ENCODE data around the gene CALR3. TPM values are rescaled to one million over a fixed set of nuclear protein-coding genes. Genes with fewer than 3 reads are reported as not detected.

The CALR3 gene
- total and polyA plus RNA-seq, 2 of the 13 experiments (the other 11 are each of a cell fraction or from before 2014, with no cell fraction given): not detected

DNA sequence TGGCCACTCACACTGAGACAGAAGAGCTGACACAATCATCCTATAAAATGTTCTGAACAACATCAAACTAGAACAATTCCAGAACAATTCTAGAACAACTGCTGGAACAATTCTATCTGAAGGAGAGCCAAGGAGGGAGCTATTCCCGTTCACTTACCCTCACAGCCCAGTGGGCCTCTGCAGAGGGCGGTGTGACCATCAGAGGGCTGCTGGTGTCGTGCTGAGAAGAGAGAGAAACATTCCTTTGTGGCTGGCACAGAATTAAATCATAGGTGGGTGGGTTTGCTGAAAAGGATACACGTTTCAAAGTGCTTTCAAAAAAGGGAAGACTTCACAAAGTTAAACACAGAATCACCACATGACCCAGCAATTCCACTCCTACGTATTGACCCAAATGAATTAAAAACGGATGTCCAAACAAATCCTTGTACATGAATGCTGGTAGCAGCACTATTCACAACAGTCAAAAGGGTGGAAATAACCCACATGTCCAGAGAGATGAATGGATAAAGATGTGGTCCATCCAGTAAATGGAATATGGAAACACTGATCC is 59.1 kb downstream of the CALR3 start (continued):
- TF ChIP-seq, protein P1, sequence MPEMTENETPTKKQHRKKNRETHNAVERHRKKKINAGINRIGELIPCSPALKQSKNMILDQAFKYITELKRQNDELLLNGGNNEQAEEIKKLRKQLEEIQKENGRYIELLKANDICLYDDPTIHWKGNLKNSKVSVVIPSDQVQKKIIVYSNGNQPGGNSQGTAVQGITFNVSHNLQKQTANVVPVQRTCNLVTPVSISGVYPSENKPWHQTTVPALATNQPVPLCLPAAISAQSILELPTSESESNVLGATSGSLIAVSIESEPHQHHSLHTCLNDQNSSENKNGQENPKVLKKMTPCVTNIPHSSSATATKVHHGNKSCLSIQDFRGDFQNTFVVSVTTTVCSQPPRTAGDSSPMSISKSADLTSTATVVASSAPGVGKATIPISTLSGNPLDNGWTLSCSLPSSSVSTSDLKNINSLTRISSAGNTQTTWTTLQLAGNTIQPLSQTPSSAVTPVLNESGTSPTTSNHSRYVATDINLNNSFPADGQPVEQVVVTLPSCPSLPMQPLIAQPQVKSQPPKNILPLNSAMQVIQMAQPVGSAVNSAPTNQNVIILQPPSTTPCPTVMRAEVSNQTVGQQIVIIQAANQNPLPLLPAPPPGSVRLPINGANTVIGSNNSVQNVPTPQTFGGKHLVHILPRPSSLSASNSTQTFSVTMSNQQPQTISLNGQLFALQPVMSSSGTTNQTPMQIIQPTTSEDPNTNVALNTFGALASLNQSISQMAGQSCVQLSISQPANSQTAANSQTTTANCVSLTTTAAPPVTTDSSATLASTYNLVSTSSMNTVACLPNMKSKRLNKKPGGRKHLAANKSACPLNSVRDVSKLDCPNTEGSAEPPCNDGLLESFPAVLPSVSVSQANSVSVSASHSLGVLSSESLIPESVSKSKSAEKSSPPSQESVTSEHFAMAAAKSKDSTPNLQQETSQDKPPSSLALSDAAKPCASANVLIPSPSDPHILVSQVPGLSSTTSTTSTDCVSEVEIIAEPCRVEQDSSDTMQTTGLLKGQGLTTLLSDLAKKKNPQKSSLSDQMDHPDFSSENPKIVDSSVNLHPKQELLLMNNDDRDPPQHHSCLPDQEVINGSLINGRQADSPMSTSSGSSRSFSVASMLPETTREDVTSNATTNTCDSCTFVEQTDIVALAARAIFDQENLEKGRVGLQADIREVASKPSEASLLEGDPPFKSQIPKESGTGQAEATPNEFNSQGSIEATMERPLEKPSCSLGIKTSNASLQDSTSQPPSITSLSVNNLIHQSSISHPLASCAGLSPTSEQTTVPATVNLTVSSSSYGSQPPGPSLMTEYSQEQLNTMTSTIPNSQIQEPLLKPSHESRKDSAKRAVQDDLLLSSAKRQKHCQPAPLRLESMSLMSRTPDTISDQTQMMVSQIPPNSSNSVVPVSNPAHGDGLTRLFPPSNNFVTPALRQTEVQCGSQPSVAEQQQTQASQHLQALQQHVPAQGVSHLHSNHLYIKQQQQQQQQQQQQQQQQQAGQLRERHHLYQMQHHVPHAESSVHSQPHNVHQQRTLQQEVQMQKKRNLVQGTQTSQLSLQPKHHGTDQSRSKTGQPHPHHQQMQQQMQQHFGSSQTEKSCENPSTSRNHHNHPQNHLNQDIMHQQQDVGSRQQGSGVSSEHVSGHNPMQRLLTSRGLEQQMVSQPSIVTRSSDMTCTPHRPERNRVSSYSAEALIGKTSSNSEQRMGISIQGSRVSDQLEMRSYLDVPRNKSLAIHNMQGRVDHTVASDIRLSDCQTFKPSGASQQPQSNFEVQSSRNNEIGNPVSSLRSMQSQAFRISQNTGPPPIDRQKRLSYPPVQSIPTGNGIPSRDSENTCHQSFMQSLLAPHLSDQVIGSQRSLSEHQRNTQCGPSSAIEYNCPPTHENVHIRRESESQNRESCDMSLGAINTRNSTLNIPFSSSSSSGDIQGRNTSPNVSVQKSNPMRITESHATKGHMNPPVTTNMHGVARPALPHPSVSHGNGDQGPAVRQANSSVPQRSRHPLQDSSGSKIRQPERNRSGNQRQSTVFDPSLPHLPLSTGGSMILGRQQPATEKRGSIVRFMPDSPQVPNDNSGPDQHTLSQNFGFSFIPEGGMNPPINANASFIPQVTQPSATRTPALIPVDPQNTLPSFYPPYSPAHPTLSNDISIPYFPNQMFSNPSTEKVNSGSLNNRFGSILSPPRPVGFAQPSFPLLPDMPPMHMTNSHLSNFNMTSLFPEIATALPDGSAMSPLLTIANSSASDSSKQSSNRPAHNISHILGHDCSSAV (CRISPR knock-in tag; IDR thresholded peaks at IDR 0.05; ENCODE audit: borderline replicate concordance): no peak
- TF ChIP-seq ZNF816 (CRISPR knock-in tag; IDR thresholded peaks at IDR 0.05; ENCODE audit: borderline replicate concordance) (no peak), ZNF180 (CRISPR knock-in tag; IDR thresholded peaks at IDR 0.05; ENCODE audit: borderline replicate concordance, low read depth) (no peak), GZF1 (CRISPR knock-in tag; IDR thresholded peaks at IDR 0.05) (no peak), ZSCAN25 (CRISPR knock-in tag; IDR thresholded peaks at IDR 0.05) (no peak), PRMT3 (CRISPR knock-in tag; IDR thresholded peaks at IDR 0.05; ENCODE audit: borderline replicate concordance, low read depth) (no peak), HOXA9 (CRISPR knock-in tag; IDR thresholded peaks at IDR 0.05; ENCODE audit: borderline replicate concordance) (no peak)
- TF ChIP-seq, protein P2, sequence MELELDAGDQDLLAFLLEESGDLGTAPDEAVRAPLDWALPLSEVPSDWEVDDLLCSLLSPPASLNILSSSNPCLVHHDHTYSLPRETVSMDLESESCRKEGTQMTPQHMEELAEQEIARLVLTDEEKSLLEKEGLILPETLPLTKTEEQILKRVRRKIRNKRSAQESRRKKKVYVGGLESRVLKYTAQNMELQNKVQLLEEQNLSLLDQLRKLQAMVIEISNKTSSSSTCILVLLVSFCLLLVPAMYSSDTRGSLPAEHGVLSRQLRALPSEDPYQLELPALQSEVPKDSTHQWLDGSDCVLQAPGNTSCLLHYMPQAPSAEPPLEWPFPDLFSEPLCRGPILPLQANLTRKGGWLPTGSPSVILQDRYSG (CRISPR knock-in tag; IDR thresholded peaks at IDR 0.05): no peak
